Measurements from ENCODE around the gene TBCD. TPM values are rescaled to one million over a fixed set of nuclear protein-coding genes. Genes with fewer than 3 reads are reported as not detected.

Gene TBCD
- total RNA-seq, 5 donors from 2014 or later (not counting 1 experiment from before 2014, with no cell fraction given): 94.4 to 262 (median 223) TPM

DNA sequence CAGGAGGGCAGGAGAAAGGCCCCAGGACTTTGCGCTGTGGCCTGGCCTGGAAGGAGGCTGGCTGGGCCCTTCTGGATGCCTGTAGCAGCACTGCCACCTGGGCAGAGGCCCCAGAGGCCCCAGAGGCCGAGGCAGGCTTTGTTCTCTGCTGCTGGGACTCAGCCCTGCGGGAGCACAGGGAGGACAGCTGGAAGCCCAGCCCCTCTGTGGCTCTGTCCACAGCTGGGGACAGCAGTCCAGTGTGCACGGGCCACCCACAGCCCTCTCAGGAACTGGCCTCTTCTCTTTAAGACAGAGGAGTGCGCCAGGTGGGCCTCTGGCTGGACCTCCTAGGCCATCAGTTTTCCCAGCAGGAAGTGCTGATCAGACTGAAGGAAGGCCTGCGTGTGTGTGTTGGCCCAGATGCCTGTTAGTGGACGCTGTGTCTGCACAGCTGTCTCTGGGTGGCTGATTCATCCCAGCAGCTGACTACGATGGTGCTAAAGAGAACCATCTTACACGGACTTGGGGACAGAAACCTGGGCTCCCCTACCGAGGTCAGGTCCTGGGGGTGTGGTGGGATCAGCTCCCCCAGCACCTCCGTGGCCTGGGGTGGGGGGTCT is 114.8 kb downstream of the TBCD start:
- Histone ChIP-seq H3K4me3 (ENCODE audit: control insufficient read depth in 1 of 2, extremely low read depth in 1 of 2, low read length in 1 of 2) (no peak overlapping the region), H3K4me1 (ENCODE audit: control insufficient read depth in 1 of 2, extremely low read depth in 1 of 2, insufficient read depth in 2 of 2, low read length in 2 of 2) (peaks cover 15 to 60% of the 10 kb centered on the region in 2 experiments), H3K27ac (ENCODE audit: low read length) (peak overlapping the region; percentile 28), H3K9me3 (no peaks in the 10 kb centered on the region), H3K36me3 (ENCODE audit: control insufficient read depth in 2 of 2, extremely low read depth in 1 of 2, insufficient read depth in 1 of 2, low read length in 1 of 2) (peaks cover 10 to 21% of the 10 kb centered on the region in 2 donors), H3K27me3 (replicated peaks in 1 of 2; ENCODE audit: control insufficient read depth in 2 of 2, extremely low read depth in 1 of 2, insufficient read depth in 2 of 2, low read length in 1 of 2) (no peaks in the 10 kb centered on the region)
- ChIA-PET POLR2A (no interaction called here), CTCF (no interaction called here)
- DNase-seq: no peak
- H3K27me3 Mint-ChIP-seq: no peaks in the 10 kb centered on the region
- ATAC-seq (replicated peaks in 1 of 4): no peak
- H3K27ac Mint-ChIP-seq: peak overlapping the region; percentile 84 to 92
- peaks cover 16% of the 10 kb centered on the region for H3K36me3 Mint-ChIP-seq
- H3K9me3 Mint-ChIP-seq: no peaks in the 10 kb centered on the region
- WGBS (ENCODE audit: insufficient coverage): 91% methylated on average over 10 of the region's 11 CpGs
- peaks cover 36 to 74% (median 56%) of the 10 kb centered on the region in 3 donors for H3K4me1 Mint-ChIP-seq
- no peak overlapping the region for H3K4me3 Mint-ChIP-seq

- Histone ChIP-seq H3K36me3 (ENCODE audit: control insufficient read depth in 2 of 2, extremely low read depth in 1 of 2, insufficient read depth in 1 of 2, low read length in 1 of 2) (peaks cover 19 to 24% of the 10 kb centered on the region in 2 donors), H3K9me3 (no peaks in the 10 kb centered on the region), H3K4me3 (ENCODE audit: control insufficient read depth in 1 of 2, extremely low read depth in 1 of 2, low read length in 1 of 2) (no peak overlapping the region), H3K27me3 (replicated peaks in 1 of 2; ENCODE audit: control insufficient read depth in 2 of 2, extremely low read depth in 1 of 2, insufficient read depth in 2 of 2, low read length in 1 of 2) (no peaks in the 10 kb centered on the region), H3K27ac (ENCODE audit: low read length) (no peak overlapping the region), H3K4me1 (ENCODE audit: control insufficient read depth in 1 of 2, extremely low read depth in 1 of 2, insufficient read depth in 2 of 2, low read length in 2 of 2) (peaks cover 15 to 51% of the 10 kb centered on the region in 2 experiments)
- ChIA-PET POLR2A (no interaction called here), CTCF (no interaction called here)
- Mint-ChIP-seq H3K27me3 (no peaks in the 10 kb centered on the region), H3K36me3 (peaks cover 20% of the 10 kb centered on the region), H3K4me1 (peaks cover 27 to 67% (median 47%) of the 10 kb centered on the region in 3 donors), H3K4me3 (no peak overlapping the region), H3K27ac (peak overlapping the region in 1 of 2 donors; percentile 49), H3K9me3 (no peaks in the 10 kb centered on the region)
- DNase-seq (no peak), ATAC-seq (replicated peaks in 1 of 4) (no peak)
- WGBS (ENCODE audit: insufficient coverage): 95% methylated on average over 13 of the region's 18 CpGs
Observed at GRCh38 chr17:82867763-82868325, 116.0 kb downstream of the TBCD start.

- H3K27ac Mint-ChIP-seq: peak overlapping the region in 1 of 2 donors; percentile 30
- H3K36me3 Mint-ChIP-seq: peaks cover 20% of the 10 kb centered on the region
- CTCF ChIA-PET: interaction anchor here in 1 of 2 donors (0.6 kb wide), 1 partner anchor 23 kb away, joined by 3 read pairs; no protein-coding TSS in a partner anchor
Observed at GRCh38 chr17:82868715-82869131, 116.9 kb downstream of the TBCD start.

GRCh38 chr17:82869536-82869935 is 117.7 kb downstream of the TBCD start:
- DNase-seq (no peak), ATAC-seq (replicated peaks in 1 of 4) (no peak)
- Mint-ChIP-seq H3K9me3 (no peaks in the 10 kb centered on the region), H3K27me3 (no peaks in the 10 kb centered on the region), H3K27ac (no peak overlapping the region), H3K4me3 (no peak overlapping the region), H3K36me3 (peaks cover 20% of the 10 kb centered on the region), H3K4me1 (peaks cover 10 to 54% (median 30%) of the 10 kb centered on the region in 3 donors)
- 95% methylated on average over 4 of the region's 11 CpGs for WGBS (ENCODE audit: insufficient coverage)
- Histone ChIP-seq H3K27me3 (replicated peaks in 1 of 2; ENCODE audit: control insufficient read depth in 2 of 2, extremely low read depth in 1 of 2, insufficient read depth in 2 of 2, low read length in 1 of 2) (no peaks in the 10 kb centered on the region), H3K27ac (ENCODE audit: low read length) (no peak overlapping the region), H3K4me3 (ENCODE audit: control insufficient read depth in 1 of 2, extremely low read depth in 1 of 2, low read length in 1 of 2) (no peak overlapping the region), H3K9me3 (no peaks in the 10 kb centered on the region), H3K36me3 (ENCODE audit: control insufficient read depth in 2 of 2, extremely low read depth in 1 of 2, insufficient read depth in 1 of 2, low read length in 1 of 2) (peaks cover 23 to 35% of the 10 kb centered on the region in 2 donors), H3K4me1 (ENCODE audit: control insufficient read depth in 1 of 2, extremely low read depth in 1 of 2, insufficient read depth in 2 of 2, low read length in 2 of 2) (peaks cover 5 to 34% of the 10 kb centered on the region in 2 experiments)
- ChIA-PET POLR2A (no interaction called here), CTCF (no interaction called here)

More at GRCh38 chr17:82868715-82869131, 116.9 kb downstream of the TBCD start:
- ATAC-seq (replicated peaks in 1 of 4) (no peak), DNase-seq (no peak)
- Mint-ChIP-seq H3K27me3 (no peaks in the 10 kb centered on the region), H3K9me3 (no peaks in the 10 kb centered on the region), H3K4me1 (peaks cover 18 to 62% (median 38%) of the 10 kb centered on the region in 3 donors), H3K4me3 (no peak overlapping the region)
- no peaks in the 10 kb centered on the region for H3K27me3 ChIP-seq (replicated peaks in 1 of 2; ENCODE audit: control insufficient read depth in 2 of 2, extremely low read depth in 1 of 2, insufficient read depth in 2 of 2, low read length in 1 of 2)
- peaks cover 9 to 42% of the 10 kb centered on the region in 2 experiments for H3K4me1 ChIP-seq (ENCODE audit: control insufficient read depth in 1 of 2, extremely low read depth in 1 of 2, insufficient read depth in 2 of 2, low read length in 2 of 2)
- H3K36me3 ChIP-seq (ENCODE audit: control insufficient read depth in 2 of 2, extremely low read depth in 1 of 2, insufficient read depth in 1 of 2, low read length in 1 of 2): peaks cover 22 to 31% of the 10 kb centered on the region in 2 donors
- no peak overlapping the region for H3K27ac ChIP-seq (ENCODE audit: low read length)
- H3K9me3 ChIP-seq: no peaks in the 10 kb centered on the region
- POLR2A ChIA-PET: no interaction called here
- H3K4me3 ChIP-seq (ENCODE audit: control insufficient read depth in 1 of 2, extremely low read depth in 1 of 2, low read length in 1 of 2): no peak overlapping the region
- 91% methylated on average over 19 of the region's 21 CpGs for WGBS (ENCODE audit: insufficient coverage)

DNA sequence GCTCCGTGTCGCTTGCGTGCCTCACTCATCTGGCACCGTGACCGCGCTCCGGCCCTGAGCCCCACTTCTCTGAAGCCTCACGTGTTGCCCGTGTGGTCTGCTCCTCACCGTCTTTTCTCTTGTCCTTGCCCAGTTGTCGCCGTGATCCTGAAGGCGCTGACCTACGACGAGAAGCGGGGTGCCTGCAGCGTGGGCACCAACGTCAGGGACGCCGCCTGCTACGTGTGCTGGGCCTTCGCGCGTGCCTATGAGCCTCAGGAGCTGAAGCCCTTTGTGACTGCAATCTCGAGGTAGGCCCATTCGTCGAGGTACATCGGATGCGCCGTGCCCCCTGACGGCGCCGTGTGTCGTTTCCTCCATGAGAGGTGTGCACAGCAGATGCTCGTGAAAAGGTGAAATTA is 118.2 kb downstream of the TBCD start:
- no peak overlapping the region for H3K27ac Mint-ChIP-seq

DNA sequence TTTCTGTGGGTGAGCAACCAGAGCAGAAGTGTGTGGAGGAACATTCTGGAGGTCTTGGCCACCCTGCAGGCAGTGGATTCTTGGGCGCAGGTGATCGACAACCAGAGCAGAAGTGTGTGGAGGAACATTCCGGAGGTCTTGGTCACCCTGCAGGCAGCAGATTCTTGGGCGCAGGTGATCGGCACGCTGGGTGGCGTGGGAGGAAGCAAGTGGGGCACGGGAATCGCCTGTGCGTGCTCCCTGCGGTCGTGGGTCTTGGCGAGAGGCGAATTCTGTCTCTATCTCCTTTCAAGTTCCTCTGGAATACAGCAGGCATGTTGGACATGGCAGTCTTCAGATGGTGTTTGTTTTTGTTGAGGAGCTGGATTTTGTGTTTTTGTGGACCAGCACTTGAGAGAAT is 118.7 kb downstream of the TBCD start:
- H3K9me3 ChIP-seq: no peaks in the 10 kb centered on the region
- Mint-ChIP-seq H3K4me3 (no peak overlapping the region), H3K27me3 (no peaks in the 10 kb centered on the region), H3K27ac (no peak overlapping the region), H3K9me3 (no peaks in the 10 kb centered on the region), H3K36me3 (peaks cover 26% of the 10 kb centered on the region), H3K4me1 (peaks cover 4 to 51% (median 24%) of the 10 kb centered on the region in 3 donors)
- ATAC-seq (replicated peaks in 1 of 4) (no peak), DNase-seq (no peak)
- no peak overlapping the region for H3K27ac ChIP-seq (ENCODE audit: low read length)
- CTCF ChIA-PET: no interaction called here
- peaks cover 0 to 24% of the 10 kb centered on the region in 2 experiments for H3K4me1 ChIP-seq (ENCODE audit: control insufficient read depth in 1 of 2, extremely low read depth in 1 of 2, insufficient read depth in 2 of 2, low read length in 2 of 2)
- POLR2A ChIA-PET: interaction anchor here in 1 of 2 donors (0.7 kb wide), 1 partner anchor 12 kb away, joined by 3 read pairs; no protein-coding TSS in a partner anchor
- 98% methylated on average over 13 of the region's 14 CpGs for WGBS (ENCODE audit: insufficient coverage)
- H3K36me3 ChIP-seq (ENCODE audit: control insufficient read depth in 2 of 2, extremely low read depth in 1 of 2, insufficient read depth in 1 of 2, low read length in 1 of 2): peaks cover 27 to 38% of the 10 kb centered on the region in 2 donors
- no peak overlapping the region for H3K4me3 ChIP-seq (ENCODE audit: control insufficient read depth in 1 of 2, extremely low read depth in 1 of 2, low read length in 1 of 2)
- H3K27me3 ChIP-seq (replicated peaks in 1 of 2; ENCODE audit: control insufficient read depth in 2 of 2, extremely low read depth in 1 of 2, insufficient read depth in 2 of 2, low read length in 1 of 2): no peaks in the 10 kb centered on the region

More for the DNA sequence above, 118.2 kb downstream of the TBCD start:
- Histone ChIP-seq H3K36me3 (ENCODE audit: control insufficient read depth in 2 of 2, extremely low read depth in 1 of 2, insufficient read depth in 1 of 2, low read length in 1 of 2) (peaks cover 26 to 38% of the 10 kb centered on the region in 2 donors), H3K27me3 (replicated peaks in 1 of 2; ENCODE audit: control insufficient read depth in 2 of 2, extremely low read depth in 1 of 2, insufficient read depth in 2 of 2, low read length in 1 of 2) (no peaks in the 10 kb centered on the region), H3K4me1 (ENCODE audit: control insufficient read depth in 1 of 2, extremely low read depth in 1 of 2, insufficient read depth in 2 of 2, low read length in 2 of 2) (peaks cover under 1 to 29% of the 10 kb centered on the region in 2 experiments), H3K9me3 (no peaks in the 10 kb centered on the region), H3K27ac (ENCODE audit: low read length) (no peak overlapping the region), H3K4me3 (ENCODE audit: control insufficient read depth in 1 of 2, extremely low read depth in 1 of 2, low read length in 1 of 2) (no peak overlapping the region)
- Mint-ChIP-seq H3K4me1 (peaks cover 7 to 55% (median 29%) of the 10 kb centered on the region in 3 donors), H3K9me3 (no peaks in the 10 kb centered on the region), H3K36me3 (peaks cover 25% of the 10 kb centered on the region), H3K4me3 (no peak overlapping the region), H3K27me3 (no peaks in the 10 kb centered on the region)
- DNase-seq: no peak
- ChIA-PET CTCF (no interaction called here), POLR2A (no interaction called here)
- 96% methylated on average over 35 of the region's 35 CpGs for WGBS (ENCODE audit: insufficient coverage)
- ATAC-seq (replicated peaks in 1 of 4): no peak
